Measurements from ENCODE around the gene MYOF.

GRCh38 chr10:93346108-93346507, 136.0 kb downstream of the MYOF start:
- no peak for TF ChIP-seq CTCF (IDR thresholded peaks at IDR 0.05)
- no peak for TF ChIP-seq POLR2A (IDR thresholded peaks at IDR 0.05)
- TF ChIP-seq POLR2AphosphoS5 (IDR thresholded peaks at IDR 0.05) = no peak
